CD4-positive, alpha-beta T cell treated with Interleukin-10 for 1 hour (primary cell): ENCODE results near the gene RNF224.
A peak's percentile ranks its signal among the peaks of the same experiment; 100 is the strongest.
"Not testable (repeated sequence)": the region's sequence is repeated elsewhere in the genome, so short reads cannot be mapped to it uniquely, and the experiment has no call there.

Experiments
- DNase-seq: peaks from one replicate; pipeline ENCODE4 v3.0.0-alpha.2; 2020

Gene RNF224

GRCh38 chr9:137228968-137229896, 1.9 kb downstream of the RNF224 start:
- DNase-seq, result no peak

GRCh38 chr9:137229903-137230704, 2.8 kb downstream of the RNF224 start:
- no peak for DNase-seq

GRCh38 chr9:137230705-137231371, 3.5 kb downstream of the RNF224 start, which contains the start of gene SLC34A3:
TSS of gene SLC34A3 (plus strand) at chr9:137230901. CDS start at chr9:137231703, 802 bp downstream.
- no peak for DNase-seq

- no peak for DNase-seq
Measured at GRCh38 chr9:137231372-137232039, 4.2 kb downstream of the RNF224 start.

- no peak for DNase-seq
Measured at GRCh38 chr9:137232101-137232500, 4.8 kb downstream of the RNF224 start.

GRCh38 chr9:137232510-137232909, 5.2 kb downstream of the RNF224 start:
- DNase-seq, result no peak

GRCh38 chr9:137233143-137233980, 6.1 kb downstream of the RNF224 start:
- no peak for DNase-seq

GRCh38 chr9:137234055-137234697, 6.9 kb downstream of the RNF224 start:
- no peak for DNase-seq

GRCh38 chr9:137234758-137235423, 7.6 kb downstream of the RNF224 start:
- DNase-seq, result no peak

- no peak for DNase-seq
Measured at GRCh38 chr9:137235424-137236237, 8.3 kb downstream of the RNF224 start.

- peak; percentile 92 for DNase-seq
Measured at GRCh38 chr9:137236238-137236935, 9.1 kb downstream of the RNF224 start.

GRCh38 chr9:137236936-137237421, 9.7 kb downstream of the RNF224 start:
- DNase-seq, result no peak

- no peak for DNase-seq
Measured at GRCh38 chr9:137237759-137238726, 10.7 kb downstream of the RNF224 start.

- DNase-seq, result not testable (repeated sequence)
Measured at GRCh38 chr9:137239541-137240200, 12.4 kb downstream of the RNF224 start.

- peak; percentile 77 for DNase-seq
Measured at GRCh38 chr9:137240318-137240840, 13.1 kb downstream of the RNF224 start.

GRCh38 chr9:137240841-137241489, 13.7 kb downstream of the RNF224 start, which contains the start of gene TUBB4B:
TSS of gene TUBB4B (plus strand) at chr9:137241287. CDS start at chr9:137241361, 74 bp downstream.
- peak; percentile 100 for DNase-seq
